ENCODE results near the gene SMYD4.

Gene SMYD4

GRCh38 chr17:1755827-1756262 lies 73.9 kb downstream of the SMYD4 start:
- Histone ChIP-seq H3K27me3 (ENCODE audit: insufficient read depth, low read depth) (no peaks in the 10 kb centered on the region), H3K36me3 (ENCODE audit: insufficient read depth) (no peaks in the 10 kb centered on the region), H3K27ac (no peak overlapping the region), H3K9ac (no peak overlapping the region), H3K4me3 (IDR thresholded peaks at IDR 0.05; ENCODE audit: insufficient read depth, low read depth, low read length) (no peak overlapping the region), H3K79me2 (ENCODE audit: insufficient read depth, low read depth) (no peaks in the 10 kb centered on the region), H2AFZ (ENCODE audit: low read depth) (no peak overlapping the region), H4K20me1 (ENCODE audit: insufficient read depth) (no peaks in the 10 kb centered on the region), H3K4me1 (ENCODE audit: low read depth, poor library complexity, severe bottlenecking) (no peaks in the 10 kb centered on the region), H3K4me2 (no peak overlapping the region)
- TF ChIP-seq CTCF (conservative IDR thresholded peaks at IDR 0.05; ENCODE audit: low read depth, low read length) = no peak

GRCh38 chr17:1755252-1755826 lies 74.4 kb downstream of the SMYD4 start:
- Histone ChIP-seq H2AFZ (ENCODE audit: low read depth) (no peak overlapping the region), H3K4me1 (ENCODE audit: low read depth, poor library complexity, severe bottlenecking) (no peaks in the 10 kb centered on the region), H4K20me1 (ENCODE audit: insufficient read depth) (no peaks in the 10 kb centered on the region), H3K4me2 (no peak overlapping the region), H3K27ac (no peak overlapping the region), H3K27me3 (ENCODE audit: insufficient read depth, low read depth) (no peaks in the 10 kb centered on the region), H3K79me2 (ENCODE audit: insufficient read depth, low read depth) (no peaks in the 10 kb centered on the region), H3K36me3 (ENCODE audit: insufficient read depth) (no peaks in the 10 kb centered on the region), H3K9ac (no peak overlapping the region), H3K4me3 (IDR thresholded peaks at IDR 0.05; ENCODE audit: insufficient read depth, low read depth, low read length) (no peak overlapping the region)
- TF ChIP-seq CTCF (conservative IDR thresholded peaks at IDR 0.05; ENCODE audit: low read depth, low read length) = no peak

- Histone ChIP-seq H4K20me1 (ENCODE audit: insufficient read depth) (no peaks in the 10 kb centered on the region), H3K79me2 (ENCODE audit: insufficient read depth, low read depth) (no peaks in the 10 kb centered on the region), H3K27me3 (ENCODE audit: insufficient read depth, low read depth) (no peaks in the 10 kb centered on the region), H3K36me3 (ENCODE audit: insufficient read depth) (no peaks in the 10 kb centered on the region), H3K27ac (no peak overlapping the region), H3K9ac (no peak overlapping the region), H3K4me1 (ENCODE audit: low read depth, poor library complexity, severe bottlenecking) (no peaks in the 10 kb centered on the region), H3K4me2 (no peak overlapping the region), H3K4me3 (IDR thresholded peaks at IDR 0.05; ENCODE audit: insufficient read depth, low read depth, low read length) (no peak overlapping the region), H2AFZ (ENCODE audit: low read depth) (no peak overlapping the region)
- TF ChIP-seq CTCF (conservative IDR thresholded peaks at IDR 0.05; ENCODE audit: low read depth, low read length) = no peak
These were observed 75.1 kb downstream of the SMYD4 start for GRCh38 chr17:1754430-1755112.

GRCh38 chr17:1753767-1754429 lies 75.8 kb downstream of the SMYD4 start:
- Histone ChIP-seq H3K4me1 (ENCODE audit: low read depth, poor library complexity, severe bottlenecking) (no peaks in the 10 kb centered on the region), H3K9ac (no peak overlapping the region), H3K79me2 (ENCODE audit: insufficient read depth, low read depth) (no peaks in the 10 kb centered on the region), H3K27me3 (ENCODE audit: insufficient read depth, low read depth) (no peaks in the 10 kb centered on the region), H4K20me1 (ENCODE audit: insufficient read depth) (no peaks in the 10 kb centered on the region), H3K4me3 (IDR thresholded peaks at IDR 0.05; ENCODE audit: insufficient read depth, low read depth, low read length) (no peak overlapping the region), H3K36me3 (ENCODE audit: insufficient read depth) (no peaks in the 10 kb centered on the region), H3K27ac (no peak overlapping the region), H2AFZ (ENCODE audit: low read depth) (no peak overlapping the region), H3K4me2 (no peak overlapping the region)
- no peak for TF ChIP-seq CTCF (conservative IDR thresholded peaks at IDR 0.05; ENCODE audit: low read depth, low read length)

Data from KMS-11 (cell line).